SK-N-SH (cell line): Measurements from ENCODE around the gene C14orf180. TPM values are rescaled to one million over a fixed set of nuclear protein-coding genes. Genes with fewer than 3 reads are reported as not detected.
"Not testable (repeated sequence)": the region's sequence is repeated elsewhere in the genome, so short reads cannot be mapped to it uniquely, and the experiment has no call there.

ENCODE experiments used
- CTCF ChIA-PET: fragments of 300-600, 350-600 bp; formaldehyde crosslinking; extraction: SDS; loops from one replicate; lab custom pipeline; 2021; lab: Yijun Ruan, JAX
- POLR2A ChIA-PET: fragments of 350-600 bp; sonication (Branson Sonifier 250); formaldehyde crosslinking; extraction: SDS; loops from one replicate; lab custom pipeline; 2020; ENCODE audit warnings: antibody characterized with exemption, inconsistent platforms; lab: Yijun Ruan, JAX
- DNase-seq: peaks from one replicate; pipeline ENCODE4 v3.0.0; 2012
- H2AFZ ChIP-seq: fragments of 200-600 bp; sonication (generic); 2 replicates; pipeline ENCODE4 v1.8.1; 2016; ENCODE audit warnings: antibody characterized with exemption, mild to moderate bottlenecking, low read depth
- H3F3A ChIP-seq: fragments of 200-600 bp; sonication (generic); replicated peaks from 2 replicates; pipeline ENCODE3; 2016; ENCODE audit warnings: antibody characterized with exemption, mild to moderate bottlenecking; ENCODE audit not compliant: insufficient read depth
- H3K27ac ChIP-seq, 2 experiments: fragments of 200-500 bp in 1 of 2; fragments of 200-600 bp in 1 of 2; sonication (Bioruptor generic) in 1 of 2; sonication (generic), shearing (Covaris generic) in 1 of 2; 2 replicates each; pipeline versions ENCODE4 v1.5.1 to v1.6.1; 2014 to 2016; ENCODE audit warnings: low read depth in 2 of 2, inconsistent platforms in 1 of 2, low read length in 1 of 2, mild to moderate bottlenecking in 1 of 2, mixed read lengths in 1 of 2
- H3K27me3 ChIP-seq: fragments of 200-600 bp; sonication (generic), shearing (Covaris generic); 2 replicates; pipeline ENCODE4 v1.6.1; 2016; ENCODE audit warnings: mixed run types; ENCODE audit not compliant: insufficient read depth
- H3K36me3 ChIP-seq, 2 experiments: fragments of 200-500 bp in 1 of 2; fragments of 200-600 bp in 1 of 2; sonication (Bioruptor generic) in 1 of 2; sonication (generic) in 1 of 2; replicated peaks in 1 of 2; 2 replicates each; pipeline versions ENCODE3 to v1.5.1; 2014 to 2016; ENCODE audit warnings: low read length in 1 of 2, mild to moderate bottlenecking in 1 of 2; ENCODE audit not compliant: insufficient read depth in 2 of 2, control insufficient read depth in 1 of 2
- H3K4me1 ChIP-seq, 2 experiments: fragments of 200-500 bp in 1 of 2; fragments of 200-600 bp in 1 of 2; sonication (Bioruptor generic) in 1 of 2; sonication (generic), shearing (Covaris generic) in 1 of 2; 2 replicates each; pipeline versions ENCODE4 v1.5.1 to v1.6.1; 2014 to 2016; ENCODE audit warnings: low read depth in 1 of 2, low read length in 1 of 2, mixed run types in 1 of 2; ENCODE audit not compliant: insufficient read depth in 2 of 2, control insufficient read depth in 1 of 2
- H3K4me2 ChIP-seq: fragments of 200-600 bp; sonication (generic), shearing (Covaris generic); 2 replicates; pipeline ENCODE4 v1.6.1; 2017; ENCODE audit warnings: mixed run types
- H3K4me3 ChIP-seq, 2 experiments: fragments of 200-500 bp in 1 of 2; fragments of 200-600 bp in 1 of 2; sonication (Bioruptor generic) in 1 of 2; sonication (generic), shearing (Covaris generic) in 1 of 2; 2 replicates each; pipeline versions ENCODE4 v1.5.1 to v1.8.1; 2014 to 2016; ENCODE audit warnings: low read depth in 2 of 2, inconsistent platforms in 1 of 2, low read length in 1 of 2, mild to moderate bottlenecking in 1 of 2, mixed read lengths in 1 of 2, moderate library complexity in 1 of 2
- H3K79me2 ChIP-seq: fragments of 200-600 bp; sonication (generic); 2 replicates; pipeline ENCODE4 v1.8.1; 2017; ENCODE audit warnings: mild to moderate bottlenecking; ENCODE audit not compliant: insufficient read depth
- H3K9ac ChIP-seq: fragments of 200-600 bp; sonication (generic); 2 replicates; pipeline ENCODE4 v1.6.1; 2017; ENCODE audit warnings: mixed run types
- H3K9me2 ChIP-seq: fragments of 200-600 bp; sonication (generic); 2 replicates; pipeline ENCODE4 v1.6.1; 2017; ENCODE audit warnings: mixed run types
- H3K9me3 ChIP-seq: fragments of 200-600 bp; sonication (generic); 2 replicates; pipeline ENCODE4 v1.6.1; 2017; ENCODE audit warnings: mixed run types, mild to moderate bottlenecking, moderate library complexity
- H4K20me1 ChIP-seq: fragments of 200-600 bp; sonication (generic); 2 replicates; pipeline ENCODE4 v1.6.1; 2017; ENCODE audit warnings: mild to moderate bottlenecking, mixed run types; ENCODE audit not compliant: insufficient read depth
- JUND ChIP-seq: IDR thresholded peaks from 2 replicates; pipeline ENCODE4 v1.4.0; 2012
- NFIC ChIP-seq: IDR thresholded peaks from 2 replicates; pipeline ENCODE4 v1.4.0; 2012; ENCODE audit warnings: borderline replicate concordance
- POLR2AphosphoS5 ChIP-seq: IDR thresholded peaks from 2 replicates; pipeline ENCODE4 v1.6.1; 2012; ENCODE audit warnings: low read depth, low read length
- RCOR1 ChIP-seq: fragments of 150-350 bp; IDR thresholded peaks from 2 replicates; pipeline ENCODE4 v1.6.1; 2017; ENCODE audit warnings: antibody characterized with exemption, low read length
- RFX5 ChIP-seq: IDR thresholded peaks from 2 replicates; pipeline ENCODE4 v1.6.1; 2012; ENCODE audit warnings: mild to moderate bottlenecking, improper control_type of control experiment, low read length
- RXRA ChIP-seq: IDR thresholded peaks from 2 replicates; pipeline ENCODE4 v1.4.0; 2012; ENCODE audit warnings: low read depth, mild to moderate bottlenecking, borderline replicate concordance
- TAF1 ChIP-seq: IDR thresholded peaks from 2 replicates; pipeline ENCODE4 v1.6.1; 2012; ENCODE audit warnings: low read depth, mild to moderate bottlenecking, low read length, moderate library complexity, borderline replicate concordance
- TEAD4 ChIP-seq: IDR thresholded peaks from 2 replicates; pipeline ENCODE4 v1.4.0; 2012; ENCODE audit warnings: mild to moderate bottlenecking, borderline replicate concordance; ENCODE audit not compliant: insufficient read depth
- ZBTB33 ChIP-seq: IDR thresholded peaks from 2 replicates; pipeline ENCODE4 v1.4.0; 2012; ENCODE audit warnings: low read depth, borderline replicate concordance
- WGBS: methylation state at CpG from one replicate; pipeline ENCODE4 v1.1.6; 2017; ENCODE audit warnings: low lambda C conversion rate; 5-methylcytosine and 5-hydroxymethylcytosine counted together
- polyA plus RNA-seq, 3 experiments: library from polyadenylated mRNA; depleted of rRNA; stranded (reverse); fragments of >200 nt; gene quantifications; 2 replicates each; pipeline ENCODE4 v1.2.3, GENCODE V29; 2012

C14orf180 gene
- polyA plus RNA-seq, 1 of the 3 experiments (the other 2 are of a cell fraction), result not detected

- TF ChIP-seq ZBTB33 (no peak), RCOR1 (no peak), POLR2AphosphoS5 (no peak), TEAD4 (no peak), NFIC (no peak), RXRA (no peak)
These were observed 2.1 kb upstream of the C14orf180 start (continued) for GRCh38 chr14:104577426-104577825.

- H3K79me2 ChIP-seq, result no peaks in the 10 kb centered on the region
- H3K9me2 ChIP-seq, result no peaks in the 10 kb centered on the region
- no peaks in the 10 kb centered on the region for H3K9me3 ChIP-seq
- no peaks in the 10 kb centered on the region for H3F3A ChIP-seq
- H3K9ac ChIP-seq, result no peak overlapping the region
- H3K4me1 ChIP-seq, result peaks cover 0 to 69% of the 10 kb centered on the region in 2 experiments; a peak in 1 of 4 replicates
- H3K4me2 ChIP-seq, result no peak overlapping the region
- no peak overlapping the region for H3K4me3 ChIP-seq
- DNase-seq, result no peak
- POLR2A ChIA-PET, result interaction anchor here (0.6 kb wide), 2 partner anchors 8 to 495 kb away, joined by 3 to 4 read pairs; no protein-coding TSS in a partner anchor
- no peak overlapping the region for H2AFZ ChIP-seq
- no peaks in the 10 kb centered on the region for H3K36me3 ChIP-seq
- no peaks in the 10 kb centered on the region for H3K27me3 ChIP-seq
- CTCF ChIA-PET, result interaction anchor here (0.9 to 8.5 kb wide), 4 partner anchors 11 to 500 kb away, joined by 3 to 96 read pairs (median 8); no protein-coding TSS in a partner anchor
- WGBS, result 95% methylated on average over 9 of the region's 19 CpGs
- H3K27ac ChIP-seq, result no peak overlapping the region
- H4K20me1 ChIP-seq, result no peaks in the 10 kb centered on the region
- no peak for TF ChIP-seq RFX5
These were observed 1.7 kb upstream of the C14orf180 start for GRCh38 chr14:104577847-104578301.

GRCh38 chr14:104578321-104578720 lies 1.2 kb upstream of the C14orf180 start:
- DNase-seq, result no peak
- H3K27me3 ChIP-seq, result no peaks in the 10 kb centered on the region
- no peak overlapping the region for H3K4me3 ChIP-seq
- H3K9ac ChIP-seq, result no peak overlapping the region
- CTCF ChIA-PET, result interaction anchor here (1.2 to 8.5 kb wide), 3 partner anchors 12 to 501 kb away, joined by 3 to 96 read pairs (median 5); no protein-coding TSS in a partner anchor
- peaks cover 0 to 73% of the 10 kb centered on the region in 2 experiments; a peak in 1 of 4 replicates for H3K4me1 ChIP-seq
- no peak overlapping the region for H3K4me2 ChIP-seq
- no peaks in the 10 kb centered on the region for H3K9me3 ChIP-seq
- POLR2A ChIA-PET, result no interaction called here
- H3F3A ChIP-seq, result no peaks in the 10 kb centered on the region
- no peaks in the 10 kb centered on the region for H4K20me1 ChIP-seq
- no peaks in the 10 kb centered on the region for H3K9me2 ChIP-seq
- WGBS, result no CpG with 5 or more reads among the region's 11 CpGs
- H3K36me3 ChIP-seq, result no peaks in the 10 kb centered on the region
- no peaks in the 10 kb centered on the region for H3K79me2 ChIP-seq
- H3K27ac ChIP-seq, result no peak overlapping the region
- TF ChIP-seq JUND (no peak), TAF1 (no peak)
- TF ChIP-seq, all 33 proteins: peak for 0
- no peak overlapping the region for H2AFZ ChIP-seq

- WGBS, result 49% methylated on average over 4 of the region's 6 CpGs
- H3K9me3 ChIP-seq, H2AFZ ChIP-seq, H3K4me3 ChIP-seq, DNase-seq, H3K36me3 ChIP-seq, H3F3A ChIP-seq, H4K20me1 ChIP-seq, H3K9ac ChIP-seq, H3K27me3 ChIP-seq, H3K9me2 ChIP-seq, H3K79me2 ChIP-seq, H3K4me2 ChIP-seq: not testable (repeated sequence)
- POLR2A ChIA-PET, result interaction anchor here (1.2 kb wide), 1 partner anchor 22 kb away, joined by 3 read pairs; no protein-coding TSS in a partner anchor
- H3K27ac ChIP-seq, result peak overlapping the region in 1 of 2 experiments; percentile 81; a peak in 1 of 4 replicates
- peaks cover 0 to 86% of the 10 kb centered on the region in 2 experiments; a peak in 1 of 4 replicates for H3K4me1 ChIP-seq
- CTCF ChIA-PET, result interaction anchor here (0.6 to 8.5 kb wide), 8 partner anchors 12 to 502 kb away, joined by 3 to 96 read pairs (median 3); no protein-coding TSS in a partner anchor
These were observed 375 bp downstream of the C14orf180 start for GRCh38 chr14:104579939-104580338.
